ENCODE data around the gene BRWD1. TPM values are rescaled to one million over a fixed set of nuclear protein-coding genes. Genes with fewer than 3 reads are reported as not detected.

BRWD1 gene
- total RNA-seq, 1 experiment from 2014 or later = 37.1 TPM

DNA sequence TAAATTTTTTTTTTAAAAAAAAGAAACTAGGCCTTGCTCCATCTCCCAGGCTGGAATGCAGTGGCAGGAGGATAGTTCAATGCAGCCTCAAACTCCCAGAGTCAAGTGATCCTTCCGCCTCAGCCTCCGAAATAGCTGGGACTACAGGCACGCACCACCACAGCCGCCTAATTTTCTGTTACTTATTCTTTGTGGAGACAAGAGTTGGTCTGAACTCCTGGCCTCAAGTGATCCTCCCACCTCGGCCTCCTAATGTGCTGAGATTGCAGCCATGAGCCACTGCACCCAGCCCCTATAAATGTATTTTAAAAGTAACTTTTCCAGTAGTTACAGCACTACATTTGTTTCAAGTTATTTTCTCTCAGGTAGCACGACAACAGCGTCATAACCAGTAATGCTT, 2.3 kb downstream of the BRWD1 start:
- no peak overlapping the region for H3K4me3 ChIP-seq (ENCODE audit: low read depth, low read length)
- BruUV-seq (replicated peaks) = no TSS peak
- H3K4me3 Mint-ChIP-seq (ENCODE audit: unreplicated experiment) = no peak overlapping the region

DNA sequence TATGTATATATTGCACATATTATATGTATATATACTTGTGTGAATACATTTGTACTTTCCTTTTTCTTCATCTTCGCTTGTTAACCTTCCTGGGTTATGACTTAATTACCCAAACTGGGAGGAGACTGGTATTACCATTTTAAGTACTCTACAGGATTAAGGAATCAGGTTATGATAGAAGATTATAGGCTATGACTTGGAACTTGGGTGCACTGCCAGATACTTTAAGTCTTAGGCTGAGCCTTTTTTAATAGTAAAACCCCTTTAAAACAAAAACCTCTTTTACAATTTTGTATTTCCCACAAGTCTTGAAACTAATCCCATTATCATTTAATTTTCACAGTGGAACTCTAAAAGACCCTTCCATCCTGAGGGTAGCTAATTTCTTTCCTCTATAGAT, 6.0 kb downstream of the BRWD1 start:
- POLR2A ChIA-PET = no interaction called here
- Histone ChIP-seq H3K4me3 (ENCODE audit: low read depth, low read length) (no peak overlapping the region), H3K4me1 (peaks cover 6% of the 10 kb centered on the region), H3K27me3 (replicated peaks; ENCODE audit: control insufficient read depth, insufficient read depth, low read length) (no peaks in the 10 kb centered on the region), H3K36me3 (ENCODE audit: control insufficient read depth, insufficient read depth, low read length) (no peaks in the 10 kb centered on the region), H3K9me3 (no peaks in the 10 kb centered on the region)
- Mint-ChIP-seq H3K9me3 (ENCODE audit: unreplicated experiment) (no peaks in the 10 kb centered on the region), H3K27me3 (ENCODE audit: insufficient read depth, unreplicated experiment) (no peaks in the 10 kb centered on the region), H3K4me3 (ENCODE audit: unreplicated experiment) (no peak overlapping the region), H3K36me3 (ENCODE audit: insufficient read depth, unreplicated experiment) (peaks cover 75% of the 10 kb centered on the region), H3K27ac (ENCODE audit: unreplicated experiment) (no peak overlapping the region), H3K4me1 (ENCODE audit: low read depth, unreplicated experiment) (peaks cover 6% of the 10 kb centered on the region)
- TF ChIP-seq, protein P1, sequence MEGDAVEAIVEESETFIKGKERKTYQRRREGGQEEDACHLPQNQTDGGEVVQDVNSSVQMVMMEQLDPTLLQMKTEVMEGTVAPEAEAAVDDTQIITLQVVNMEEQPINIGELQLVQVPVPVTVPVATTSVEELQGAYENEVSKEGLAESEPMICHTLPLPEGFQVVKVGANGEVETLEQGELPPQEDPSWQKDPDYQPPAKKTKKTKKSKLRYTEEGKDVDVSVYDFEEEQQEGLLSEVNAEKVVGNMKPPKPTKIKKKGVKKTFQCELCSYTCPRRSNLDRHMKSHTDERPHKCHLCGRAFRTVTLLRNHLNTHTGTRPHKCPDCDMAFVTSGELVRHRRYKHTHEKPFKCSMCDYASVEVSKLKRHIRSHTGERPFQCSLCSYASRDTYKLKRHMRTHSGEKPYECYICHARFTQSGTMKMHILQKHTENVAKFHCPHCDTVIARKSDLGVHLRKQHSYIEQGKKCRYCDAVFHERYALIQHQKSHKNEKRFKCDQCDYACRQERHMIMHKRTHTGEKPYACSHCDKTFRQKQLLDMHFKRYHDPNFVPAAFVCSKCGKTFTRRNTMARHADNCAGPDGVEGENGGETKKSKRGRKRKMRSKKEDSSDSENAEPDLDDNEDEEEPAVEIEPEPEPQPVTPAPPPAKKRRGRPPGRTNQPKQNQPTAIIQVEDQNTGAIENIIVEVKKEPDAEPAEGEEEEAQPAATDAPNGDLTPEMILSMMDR (IDR thresholded peaks at IDR 0.05; ENCODE audit: insufficient read depth in 1 of 2, low read depth in 1 of 2, low read length in 1 of 2, severe bottlenecking in 1 of 2, unreplicated experiment in 1 of 2) = no peak
- CTCF ChIA-PET = no interaction called here
- intact Hi-C loops (cut with micrococcal nuclease; ENCODE audit: unreplicated experiment) = no loop called here
- no TSS peak for BruUV-seq (replicated peaks)
- no peak for DNase-seq

More for the DNA sequence above, 2.3 kb downstream of the BRWD1 start:
- Histone ChIP-seq H3K27me3 (replicated peaks; ENCODE audit: control insufficient read depth, insufficient read depth, low read length) (no peaks in the 10 kb centered on the region), H3K9me3 (no peaks in the 10 kb centered on the region), H3K4me1 (peaks cover 10% of the 10 kb centered on the region), H3K36me3 (ENCODE audit: control insufficient read depth, insufficient read depth, low read length) (no peaks in the 10 kb centered on the region)
- intact Hi-C loops (cut with micrococcal nuclease; ENCODE audit: unreplicated experiment) = loop anchor here (10.0 kb wide), 1 partner anchor 134 kb away; the partner anchor contains the start of gene LCA5L
- no peaks in the 10 kb centered on the region for H3K27me3 Mint-ChIP-seq (ENCODE audit: insufficient read depth, unreplicated experiment)
- H3K27ac Mint-ChIP-seq (ENCODE audit: unreplicated experiment) = no peak overlapping the region
- H3K36me3 Mint-ChIP-seq (ENCODE audit: insufficient read depth, unreplicated experiment) = peaks cover 64% of the 10 kb centered on the region
- peaks cover 19% of the 10 kb centered on the region for H3K4me1 Mint-ChIP-seq (ENCODE audit: low read depth, unreplicated experiment)
- H3K9me3 Mint-ChIP-seq (ENCODE audit: unreplicated experiment) = no peaks in the 10 kb centered on the region
- no peak for DNase-seq
- ChIA-PET POLR2A (no interaction called here), CTCF (no interaction called here)
- TF ChIP-seq, protein P1 (IDR thresholded peaks at IDR 0.05; ENCODE audit: insufficient read depth in 1 of 2, low read depth in 1 of 2, low read length in 1 of 2, severe bottlenecking in 1 of 2, unreplicated experiment in 1 of 2) = no peak

DNA sequence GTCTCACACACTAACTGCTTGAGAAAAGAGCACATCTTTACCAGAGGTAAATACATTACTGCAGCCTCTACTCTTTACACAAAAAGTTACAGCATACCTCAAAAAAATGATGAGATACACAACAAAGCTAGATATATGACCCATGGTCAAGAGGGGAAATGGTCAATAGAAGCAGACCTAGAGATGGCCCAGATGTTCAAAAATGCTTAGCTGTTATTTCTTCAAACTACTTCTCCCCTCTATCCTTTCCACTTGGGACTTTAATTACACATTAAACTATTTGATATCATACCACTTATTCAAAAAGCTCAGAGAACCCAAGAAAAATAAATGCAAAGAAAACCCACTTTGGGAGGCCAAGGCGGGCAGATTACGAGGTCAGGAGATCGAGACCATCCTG, 12.8 kb downstream of the BRWD1 start:
- Mint-ChIP-seq H3K27ac (ENCODE audit: unreplicated experiment) (no peak overlapping the region), H3K4me3 (ENCODE audit: unreplicated experiment) (no peak overlapping the region), H3K4me1 (ENCODE audit: low read depth, unreplicated experiment) (no peaks in the 10 kb centered on the region), H3K27me3 (ENCODE audit: insufficient read depth, unreplicated experiment) (no peaks in the 10 kb centered on the region), H3K36me3 (ENCODE audit: insufficient read depth, unreplicated experiment) (peaks cover 56% of the 10 kb centered on the region), H3K9me3 (ENCODE audit: unreplicated experiment) (no peaks in the 10 kb centered on the region)
- ChIA-PET CTCF (no interaction called here), POLR2A (no interaction called here)
- no peak for DNase-seq
- H3K27me3 ChIP-seq (replicated peaks; ENCODE audit: control insufficient read depth, insufficient read depth, low read length) = no peaks in the 10 kb centered on the region
- intact Hi-C loops (cut with micrococcal nuclease; ENCODE audit: unreplicated experiment) = no loop called here
- TF ChIP-seq, protein P1 (IDR thresholded peaks at IDR 0.05; ENCODE audit: insufficient read depth in 1 of 2, low read depth in 1 of 2, low read length in 1 of 2, severe bottlenecking in 1 of 2, unreplicated experiment in 1 of 2) = no peak
- BruUV-seq (replicated peaks) = no TSS peak
- no peaks in the 10 kb centered on the region for H3K4me1 ChIP-seq
- H3K36me3 ChIP-seq (ENCODE audit: control insufficient read depth, insufficient read depth, low read length) = no peaks in the 10 kb centered on the region; the same call in 1 of the 2 replicates
- H3K4me3 ChIP-seq (ENCODE audit: low read depth, low read length) = no peak overlapping the region
- H3K9me3 ChIP-seq = peaks cover 4% of the 10 kb centered on the region; the same call in 1 of the 2 replicates

Data from Caco-2 (cell line).